CD4-positive, CD25-positive, alpha-beta regulatory T cell (primary cell): ENCODE results near the gene TMEM61. TPM values are rescaled to one million over a fixed set of nuclear protein-coding genes. Genes with fewer than 3 reads are reported as not detected.
"Not testable (repeated sequence)": the region's sequence is repeated elsewhere in the genome, so short reads cannot be mapped to it uniquely, and the experiment has no call there.

Experiments
- ATAC-seq, 2 donors: fragments of 150-1000 bp; cut with Tn5 transposase; one replicate each; pipeline ENCODE4 v1.10.0; 2021; ENCODE audit warnings: low read depth in 2 of 2, moderate number of reproducible peaks in 2 of 2, moderate library complexity in 1 of 2
- DNase-seq, 3 donors: peaks; one replicate each; pipeline versions ENCODE4 v3.0.0 to v3.0.0-alpha.2; 2012 to 2022; ENCODE audit warnings: mixed read lengths in 1 of 3
- H3K27ac ChIP-seq: one replicate; pipeline ENCODE4 v1.7.0; 2013; ENCODE audit warnings: mild to moderate bottlenecking, low read length; ENCODE audit not compliant: insufficient read depth, poor library complexity, severe bottlenecking
- H3K27me3 ChIP-seq: one replicate; pipeline ENCODE4 v1.7.0; 2013; ENCODE audit warnings: low read length; ENCODE audit not compliant: control insufficient read depth, insufficient read depth
- H3K36me3 ChIP-seq: one replicate; pipeline ENCODE4 v1.7.0; 2013; ENCODE audit warnings: mild to moderate bottlenecking, low read length, moderate library complexity; ENCODE audit not compliant: control insufficient read depth, insufficient read depth
- H3K4me1 ChIP-seq: 2 replicates; pipeline ENCODE4 v1.7.0; 2013; ENCODE audit warnings: mild to moderate bottlenecking, low read length; ENCODE audit not compliant: insufficient read depth, control insufficient read depth, poor library complexity, severe bottlenecking
- H3K4me3 ChIP-seq: one replicate; pipeline ENCODE4 v1.7.0; 2013; ENCODE audit warnings: low read depth, mild to moderate bottlenecking, low read length, moderate library complexity
- H3K9me3 ChIP-seq, 2 experiments: 1 replicate in 1 of 2; 2 replicates in 1 of 2; pipeline ENCODE4 v1.7.0; 2013; ENCODE audit warnings: low read length in 2 of 2, mild to moderate bottlenecking in 1 of 2, moderate library complexity in 1 of 2; ENCODE audit not compliant: control insufficient read depth in 2 of 2
- H3K27ac Mint-ChIP-seq, 3 donors: one replicate each; pipeline ENCODE4 v1.8.0; 2020 to 2022; ENCODE audit warnings: mild to moderate bottlenecking in 3 of 3, mixed read lengths in 3 of 3, moderate library complexity in 2 of 3
- H3K27me3 Mint-ChIP-seq: one replicate; pipeline ENCODE4 v1.8.0; 2022; ENCODE audit warnings: mild to moderate bottlenecking, mixed read lengths
- H3K36me3 Mint-ChIP-seq: one replicate; pipeline ENCODE4 v1.8.0; 2020; ENCODE audit warnings: mixed read lengths
- H3K4me1 Mint-ChIP-seq, 4 donors: one replicate each; pipeline ENCODE4 v1.8.0; 2020 to 2022; ENCODE audit warnings: mixed read lengths in 4 of 4, mild to moderate bottlenecking in 1 of 4
- H3K4me3 Mint-ChIP-seq, 4 donors: one replicate each; pipeline ENCODE4 v1.8.0; 2020 to 2022; ENCODE audit warnings: mild to moderate bottlenecking in 4 of 4, mixed read lengths in 4 of 4, moderate library complexity in 3 of 4
- H3K9me3 Mint-ChIP-seq, 7 donors: one replicate each; pipeline ENCODE4 v1.8.0; 2020 to 2022; ENCODE audit warnings: mixed read lengths in 7 of 7, mild to moderate bottlenecking in 3 of 7, moderate library complexity in 2 of 7
- polyA plus RNA-seq, 4 donors: library from polyadenylated mRNA; unstranded; fragments of 300-500 nt; fragmentation: Illumina TruSeq; gene quantifications; one replicate each; pipeline ENCODE4 v1.2.3, GENCODE V29; 2021
- total RNA-seq: library from RNA; stranded (reverse); gene quantifications from one replicate; pipeline ENCODE4 v1.2.3, GENCODE V29; 2022

The TMEM61 gene
- total and polyA plus RNA-seq, 5 donors from 2014 or later: not detected

- H3K4me1 ChIP-seq, H3K4me1 Mint-ChIP-seq, H3K27ac Mint-ChIP-seq, H3K4me3 ChIP-seq, H3K9me3 ChIP-seq, H3K27me3 ChIP-seq, H3K4me3 Mint-ChIP-seq, DNase-seq, H3K36me3 ChIP-seq, H3K9me3 Mint-ChIP-seq, ATAC-seq, H3K36me3 Mint-ChIP-seq, H3K27ac ChIP-seq: not testable (repeated sequence)
- H3K27me3 Mint-ChIP-seq: peaks cover 15% of the 10 kb centered on the region
Measured at GRCh38 chr1:55031098-55031497, 50.7 kb downstream of the TMEM61 start.

- DNase-seq: no peak
- peaks cover 0 to 2% (median 0%) of the 10 kb centered on the region in 7 donors for H3K9me3 Mint-ChIP-seq
- H3K27ac Mint-ChIP-seq: no peak overlapping the region
- H3K36me3 Mint-ChIP-seq: no peaks in the 10 kb centered on the region
- Histone ChIP-seq H3K27ac (no peak overlapping the region), H3K4me3 (no peak overlapping the region), H3K27me3 (no peaks in the 10 kb centered on the region), H3K4me1 (no peaks in the 10 kb centered on the region), H3K36me3 (no peaks in the 10 kb centered on the region), H3K9me3 (no peaks in the 10 kb centered on the region)
- peaks cover 30% of the 10 kb centered on the region for H3K27me3 Mint-ChIP-seq
- no peak for ATAC-seq
- peaks cover 0 to 2% (median 0%) of the 10 kb centered on the region in 4 donors for H3K4me1 Mint-ChIP-seq
- H3K4me3 Mint-ChIP-seq: no peak overlapping the region
Measured at GRCh38 chr1:55033265-55033614, 52.8 kb downstream of the TMEM61 start.

GRCh38 chr1:55034476-55035133 lies 54.2 kb downstream of the TMEM61 start:
- no peak overlapping the region for H3K27ac Mint-ChIP-seq
- Histone ChIP-seq H3K9me3 (no peaks in the 10 kb centered on the region), H3K36me3 (no peaks in the 10 kb centered on the region), H3K4me1 (no peaks in the 10 kb centered on the region), H3K4me3 (no peak overlapping the region), H3K27me3 (peaks cover 3% of the 10 kb centered on the region), H3K27ac (no peak overlapping the region)
- peaks cover 0 to 2% (median 0%) of the 10 kb centered on the region in 7 donors for H3K9me3 Mint-ChIP-seq
- no peak for DNase-seq
- H3K27me3 Mint-ChIP-seq: peaks cover 40% of the 10 kb centered on the region
- peaks cover 0 to 2% (median 0%) of the 10 kb centered on the region in 4 donors for H3K4me1 Mint-ChIP-seq
- H3K4me3 Mint-ChIP-seq: no peak overlapping the region
- H3K36me3 Mint-ChIP-seq: no peaks in the 10 kb centered on the region
- ATAC-seq: no peak

GRCh38 chr1:55035904-55036303 lies 55.5 kb downstream of the TMEM61 start:
- H3K27me3 Mint-ChIP-seq: peaks cover 51% of the 10 kb centered on the region
- H3K27ac Mint-ChIP-seq: no peak overlapping the region
- Histone ChIP-seq H3K27me3 (peaks cover 4% of the 10 kb centered on the region), H3K27ac (no peak overlapping the region), H3K4me3 (no peak overlapping the region), H3K9me3 (no peaks in the 10 kb centered on the region), H3K4me1 (no peaks in the 10 kb centered on the region), H3K36me3 (no peaks in the 10 kb centered on the region)
- no peak for ATAC-seq
- H3K4me1 Mint-ChIP-seq: peaks cover 0 to 6% (median 0%) of the 10 kb centered on the region in 4 donors
- no peak for DNase-seq
- no peak overlapping the region for H3K4me3 Mint-ChIP-seq
- H3K36me3 Mint-ChIP-seq: no peaks in the 10 kb centered on the region
- H3K9me3 Mint-ChIP-seq: peaks cover 0 to 2% (median 0%) of the 10 kb centered on the region in 7 donors

GRCh38 chr1:55037733-55038551 lies 57.5 kb downstream of the TMEM61 start:
- no peaks in the 10 kb centered on the region for H3K4me1 ChIP-seq
- Mint-ChIP-seq H3K36me3 (no peaks in the 10 kb centered on the region), H3K27ac (no peak overlapping the region), H3K27me3 (peaks cover 66% of the 10 kb centered on the region), H3K4me1 (peaks cover 0 to 6% (median 0%) of the 10 kb centered on the region in 4 donors), H3K4me3 (no peak overlapping the region), H3K9me3 (peaks cover 0 to 2% (median 0%) of the 10 kb centered on the region in 7 donors)
- H3K9me3 ChIP-seq: no peaks in the 10 kb centered on the region
- no peak overlapping the region for H3K4me3 ChIP-seq
- peaks cover 7% of the 10 kb centered on the region for H3K27me3 ChIP-seq
- no peaks in the 10 kb centered on the region for H3K36me3 ChIP-seq
- DNase-seq (no peak), ATAC-seq (no peak)
- H3K27ac ChIP-seq: no peak overlapping the region

GRCh38 chr1:55038552-55038838 lies 58.1 kb downstream of the TMEM61 start:
- Mint-ChIP-seq H3K36me3 (no peaks in the 10 kb centered on the region), H3K4me1 (peaks cover 0 to 6% (median 0%) of the 10 kb centered on the region in 4 donors), H3K27ac (no peak overlapping the region), H3K27me3 (peaks cover 64% of the 10 kb centered on the region), H3K9me3 (peaks cover 0 to 2% (median 0%) of the 10 kb centered on the region in 7 donors), H3K4me3 (no peak overlapping the region)
- DNase-seq (no peak), ATAC-seq (no peak)
- Histone ChIP-seq H3K27ac (no peak overlapping the region), H3K36me3 (no peaks in the 10 kb centered on the region), H3K4me3 (no peak overlapping the region), H3K27me3 (peaks cover 7% of the 10 kb centered on the region), H3K9me3 (no peaks in the 10 kb centered on the region), H3K4me1 (no peaks in the 10 kb centered on the region)

GRCh38 chr1:55038974-55039341 lies 58.5 kb downstream of the TMEM61 start:
- ATAC-seq (no peak), DNase-seq (no peak)
- H3K4me1 Mint-ChIP-seq: peaks cover 0 to 6% (median 0%) of the 10 kb centered on the region in 4 donors
- H3K27me3 Mint-ChIP-seq: peaks cover 63% of the 10 kb centered on the region
- Histone ChIP-seq H3K36me3 (no peaks in the 10 kb centered on the region), H3K4me3 (no peak overlapping the region), H3K27me3 (peaks cover 7% of the 10 kb centered on the region), H3K4me1 (no peaks in the 10 kb centered on the region), H3K9me3 (no peaks in the 10 kb centered on the region), H3K27ac (no peak overlapping the region)
- peaks cover 0 to 2% (median 0%) of the 10 kb centered on the region in 7 donors for H3K9me3 Mint-ChIP-seq
- H3K36me3 Mint-ChIP-seq: no peaks in the 10 kb centered on the region
- no peak overlapping the region for H3K4me3 Mint-ChIP-seq
- no peak overlapping the region for H3K27ac Mint-ChIP-seq
